ENCODE data around the gene TNIP2.

TNIP2 gene

GRCh38 chr4:2755821-2756690 is at the start of gene TNIP2:
TNIP2 (minus strand) TSS chr4:2756336; CDS start chr4:2756289, 47 bp downstream.
- peaks cover 11% of the 10 kb centered on the region for H3K4me1 ChIP-seq (ENCODE audit: control insufficient read depth, insufficient read depth, low read length)
- H3K27me3 ChIP-seq (ENCODE audit: control insufficient read depth, insufficient read depth, low read length), result no peaks in the 10 kb centered on the region
- H3K27ac ChIP-seq (ENCODE audit: low read depth, low read length), result peak within 1 kb of the TSS; percentile 61
- H3K36me3 ChIP-seq (ENCODE audit: control insufficient read depth, insufficient read depth, low read length), result no peaks in the 10 kb centered on the region
- H3K4me3 ChIP-seq (ENCODE audit: low read length), result peak within 1 kb of the TSS; percentile 84
- H3K9ac ChIP-seq (ENCODE audit: low read length), result peak within 1 kb of the TSS; percentile 13

- H3K27ac ChIP-seq (ENCODE audit: low read depth, low read length), result no peak overlapping the region
- no peaks in the 10 kb centered on the region for H3K36me3 ChIP-seq (ENCODE audit: control insufficient read depth, insufficient read depth, low read length)
- H3K4me3 ChIP-seq (ENCODE audit: low read length), result no peak overlapping the region
- no peaks in the 10 kb centered on the region for H3K27me3 ChIP-seq (ENCODE audit: control insufficient read depth, insufficient read depth, low read length)
- no peak overlapping the region for H3K9ac ChIP-seq (ENCODE audit: low read length)
- H3K4me1 ChIP-seq (ENCODE audit: control insufficient read depth, insufficient read depth, low read length), result peaks cover 21% of the 10 kb centered on the region
These were observed 48.9 kb upstream of the TNIP2 start for GRCh38 chr4:2804973-2805501.

- peaks cover 25% of the 10 kb centered on the region for H3K4me1 ChIP-seq (ENCODE audit: control insufficient read depth, insufficient read depth, low read length)
- no peaks in the 10 kb centered on the region for H3K27me3 ChIP-seq (ENCODE audit: control insufficient read depth, insufficient read depth, low read length)
- H3K36me3 ChIP-seq (ENCODE audit: control insufficient read depth, insufficient read depth, low read length), result no peaks in the 10 kb centered on the region
- no peak overlapping the region for H3K4me3 ChIP-seq (ENCODE audit: low read length)
- H3K27ac ChIP-seq (ENCODE audit: low read depth, low read length), result no peak overlapping the region
- no peak overlapping the region for H3K9ac ChIP-seq (ENCODE audit: low read length)
These were observed 48.4 kb upstream of the TNIP2 start for GRCh38 chr4:2804449-2804972.

GRCh38 chr4:2803624-2804448 is 47.7 kb upstream of the TNIP2 start:
- Histone ChIP-seq H3K9ac (ENCODE audit: low read length) (no peak overlapping the region), H3K4me1 (ENCODE audit: control insufficient read depth, insufficient read depth, low read length) (peaks cover 25% of the 10 kb centered on the region), H3K36me3 (ENCODE audit: control insufficient read depth, insufficient read depth, low read length) (no peaks in the 10 kb centered on the region), H3K27ac (ENCODE audit: low read depth, low read length) (no peak overlapping the region), H3K4me3 (ENCODE audit: low read length) (no peak overlapping the region), H3K27me3 (ENCODE audit: control insufficient read depth, insufficient read depth, low read length) (no peaks in the 10 kb centered on the region)

- Histone ChIP-seq H3K27me3 (ENCODE audit: control insufficient read depth, insufficient read depth, low read length) (no peaks in the 10 kb centered on the region), H3K27ac (ENCODE audit: low read depth, low read length) (no peak overlapping the region), H3K4me1 (ENCODE audit: control insufficient read depth, insufficient read depth, low read length) (peaks cover 32% of the 10 kb centered on the region), H3K4me3 (ENCODE audit: low read length) (no peak overlapping the region), H3K36me3 (ENCODE audit: control insufficient read depth, insufficient read depth, low read length) (no peaks in the 10 kb centered on the region), H3K9ac (ENCODE audit: low read length) (no peak overlapping the region)
These were observed 46.7 kb upstream of the TNIP2 start for GRCh38 chr4:2802618-2803531.

- H3K4me3 ChIP-seq (ENCODE audit: low read length), result peak overlapping the region; percentile 38
- peaks cover 33% of the 10 kb centered on the region for H3K4me1 ChIP-seq (ENCODE audit: control insufficient read depth, insufficient read depth, low read length)
- H3K27me3 ChIP-seq (ENCODE audit: control insufficient read depth, insufficient read depth, low read length), result no peaks in the 10 kb centered on the region
- H3K36me3 ChIP-seq (ENCODE audit: control insufficient read depth, insufficient read depth, low read length), result no peaks in the 10 kb centered on the region
- no peak overlapping the region for H3K9ac ChIP-seq (ENCODE audit: low read length)
- H3K27ac ChIP-seq (ENCODE audit: low read depth, low read length), result peak overlapping the region; percentile 64
These were observed 44.8 kb upstream of the TNIP2 start for GRCh38 chr4:2800691-2801596.

- no peak overlapping the region for H3K9ac ChIP-seq (ENCODE audit: low read length)
- peaks cover 33% of the 10 kb centered on the region for H3K4me1 ChIP-seq (ENCODE audit: control insufficient read depth, insufficient read depth, low read length)
- peak overlapping the region; percentile 38 for H3K4me3 ChIP-seq (ENCODE audit: low read length)
These were observed 44.0 kb upstream of the TNIP2 start for GRCh38 chr4:2799971-2800690.

GRCh38 chr4:2799224-2799911 is 43.2 kb upstream of the TNIP2 start:
- H3K4me1 ChIP-seq (ENCODE audit: control insufficient read depth, insufficient read depth, low read length), result peaks cover 33% of the 10 kb centered on the region
- peak overlapping the region; percentile 38 for H3K4me3 ChIP-seq (ENCODE audit: low read length)
- H3K36me3 ChIP-seq (ENCODE audit: control insufficient read depth, insufficient read depth, low read length), result no peaks in the 10 kb centered on the region
- H3K27ac ChIP-seq (ENCODE audit: low read depth, low read length), result peak overlapping the region; percentile 64
- no peak overlapping the region for H3K9ac ChIP-seq (ENCODE audit: low read length)
- no peaks in the 10 kb centered on the region for H3K27me3 ChIP-seq (ENCODE audit: control insufficient read depth, insufficient read depth, low read length)

More at GRCh38 chr4:2799971-2800690, 44.0 kb upstream of the TNIP2 start:
- H3K27ac ChIP-seq (ENCODE audit: low read depth, low read length), result peak overlapping the region; percentile 64
- H3K27me3 ChIP-seq (ENCODE audit: control insufficient read depth, insufficient read depth, low read length), result no peaks in the 10 kb centered on the region
- H3K36me3 ChIP-seq (ENCODE audit: control insufficient read depth, insufficient read depth, low read length), result no peaks in the 10 kb centered on the region

GRCh38 chr4:2798399-2799223 is 42.5 kb upstream of the TNIP2 start:
- no peaks in the 10 kb centered on the region for H3K27me3 ChIP-seq (ENCODE audit: control insufficient read depth, insufficient read depth, low read length)
- H3K36me3 ChIP-seq (ENCODE audit: control insufficient read depth, insufficient read depth, low read length), result no peaks in the 10 kb centered on the region
- peaks cover 33% of the 10 kb centered on the region for H3K4me1 ChIP-seq (ENCODE audit: control insufficient read depth, insufficient read depth, low read length)
- H3K9ac ChIP-seq (ENCODE audit: low read length), result no peak overlapping the region
- H3K27ac ChIP-seq (ENCODE audit: low read depth, low read length), result peak overlapping the region; percentile 52
- peak overlapping the region; percentile 0 for H3K4me3 ChIP-seq (ENCODE audit: low read length)
